ENCODE data around the gene CNTNAP2. TPM values are rescaled to one million over a fixed set of nuclear protein-coding genes. Genes with fewer than 3 reads are reported as not detected.

Gene CNTNAP2
- total RNA-seq, 1 experiment from 2014 or later: 0.03 TPM

- Histone ChIP-seq H3K36me3 (ENCODE audit: control insufficient read depth, insufficient read depth, low read length) (no peaks in the 10 kb centered on the region), H3K4me1 (ENCODE audit: control insufficient read depth, insufficient read depth, low read length) (no peaks in the 10 kb centered on the region), H3K9me3 (ENCODE audit: control insufficient read depth, insufficient read depth, low read depth, low read length) (no peaks in the 10 kb centered on the region), H3K27ac (ENCODE audit: low read length) (no peak overlapping the region), H3K4me3 (ENCODE audit: low read depth in 2 of 2, low read length in 2 of 2) (no peak overlapping the region), H3K27me3 (ENCODE audit: control insufficient read depth, insufficient read depth, low read length) (no peaks in the 10 kb centered on the region)
- TF ChIP-seq SIN3A (IDR thresholded peaks at IDR 0.05; ENCODE audit: borderline replicate concordance, insufficient read depth, low read depth, low read length) (no peak), TCF7L2 (IDR thresholded peaks at IDR 0.05; ENCODE audit: low read depth, low read length) (no peak), REST (IDR thresholded peaks at IDR 0.05; ENCODE audit: insufficient read depth in 1 of 2, low read depth in 2 of 2, low read length in 1 of 2) (no peak), POLR2AphosphoS5 (IDR thresholded peaks at IDR 0.05; ENCODE audit: low read depth, low read length) (no peak), CTCF (IDR thresholded peaks at IDR 0.05) (no peak)
- DNase-seq (ENCODE audit: low read depth, low spot score) (no peak), ATAC-seq (no peak)
- in situ Hi-C loops (cut with HindIII; ENCODE audit: low pct_unique_long_range_greater_than_20kb, low sequenced_read_pairs): no loop called here
- CTCF ChIA-PET: no interaction called here
- intact Hi-C loops (cut with micrococcal nuclease; ENCODE audit: unreplicated experiment): no loop called here
- no TSS peak for BruUV-seq (replicated peaks)
- POLR2A ChIA-PET: no interaction called here
These were observed 1313.4 kb downstream of the CNTNAP2 start for GRCh38 chr7:147429961-147430360.

- no peak overlapping the region for H3K4me3 ChIP-seq (ENCODE audit: low read depth in 2 of 2, low read length in 2 of 2)
- BruUV-seq (replicated peaks): no TSS peak
- in situ Hi-C loops (cut with HindIII; ENCODE audit: low pct_unique_long_range_greater_than_20kb, low sequenced_read_pairs): no loop called here
- H3K4me1 ChIP-seq (ENCODE audit: control insufficient read depth, insufficient read depth, low read length): no peaks in the 10 kb centered on the region
- ATAC-seq: no peak
- ChIA-PET POLR2A (no interaction called here), CTCF (no interaction called here)
- TF ChIP-seq SIN3A (IDR thresholded peaks at IDR 0.05; ENCODE audit: borderline replicate concordance, insufficient read depth, low read depth, low read length): no peak
- TF ChIP-seq TCF7L2 (IDR thresholded peaks at IDR 0.05; ENCODE audit: low read depth, low read length): no peak
- TF ChIP-seq CTCF (IDR thresholded peaks at IDR 0.05): no peak; the same call in 1 of the 2 replicates
- TF ChIP-seq REST (IDR thresholded peaks at IDR 0.05; ENCODE audit: insufficient read depth in 1 of 2, low read depth in 2 of 2, low read length in 1 of 2): no peak
- no peak for TF ChIP-seq POLR2AphosphoS5 (IDR thresholded peaks at IDR 0.05; ENCODE audit: low read depth, low read length)
- H3K27me3 ChIP-seq (ENCODE audit: control insufficient read depth, insufficient read depth, low read length): no peaks in the 10 kb centered on the region
- H3K27ac ChIP-seq (ENCODE audit: low read length): no peak overlapping the region
- intact Hi-C loops (cut with micrococcal nuclease; ENCODE audit: unreplicated experiment): no loop called here
- H3K36me3 ChIP-seq (ENCODE audit: control insufficient read depth, insufficient read depth, low read length): no peaks in the 10 kb centered on the region
- no peaks in the 10 kb centered on the region for H3K9me3 ChIP-seq (ENCODE audit: control insufficient read depth, insufficient read depth, low read depth, low read length)
- no peak for DNase-seq (ENCODE audit: low read depth, low spot score)
These were observed 1315.5 kb downstream of the CNTNAP2 start for GRCh38 chr7:147432079-147432478.
